Duodenal mucosa (tissue), 2 donors: ENCODE data around the gene KCNA2.

Source experiments
- H3K27ac ChIP-seq: one replicate; pipeline ENCODE4 v1.7.0; 2013; ENCODE audit warnings: low read depth, low read length
- H3K27me3 ChIP-seq, 2 donors: one replicate each; pipeline ENCODE4 v1.7.0; 2013; ENCODE audit warnings: low read length in 2 of 2, control low read depth in 1 of 2; ENCODE audit not compliant: insufficient read depth in 2 of 2, control insufficient read depth in 1 of 2
- H3K36me3 ChIP-seq, 2 donors: one replicate each; pipeline ENCODE4 v1.7.0; 2013; ENCODE audit warnings: low read length in 2 of 2, control low read depth in 1 of 2; ENCODE audit not compliant: insufficient read depth in 2 of 2, control insufficient read depth in 1 of 2
- H3K4me1 ChIP-seq, 2 donors: one replicate each; pipeline ENCODE4 v1.7.0; 2013; ENCODE audit warnings: low read length in 2 of 2, control low read depth in 1 of 2; ENCODE audit not compliant: insufficient read depth in 2 of 2, control insufficient read depth in 1 of 2
- H3K4me3 ChIP-seq, 2 donors: one replicate each; pipeline ENCODE4 v1.7.0; 2013; ENCODE audit warnings: low read length in 2 of 2, low read depth in 1 of 2
- H3K9ac ChIP-seq, 2 donors: one replicate each; pipeline ENCODE4 v1.7.0; 2013; ENCODE audit warnings: low read length in 2 of 2, low read depth in 1 of 2
- H3K9me3 ChIP-seq, 2 donors: one replicate each; pipeline ENCODE4 v1.7.0; 2013; ENCODE audit warnings: low read length in 2 of 2, control low read depth in 1 of 2; ENCODE audit not compliant: control insufficient read depth in 1 of 2

KCNA2 gene

DNA sequence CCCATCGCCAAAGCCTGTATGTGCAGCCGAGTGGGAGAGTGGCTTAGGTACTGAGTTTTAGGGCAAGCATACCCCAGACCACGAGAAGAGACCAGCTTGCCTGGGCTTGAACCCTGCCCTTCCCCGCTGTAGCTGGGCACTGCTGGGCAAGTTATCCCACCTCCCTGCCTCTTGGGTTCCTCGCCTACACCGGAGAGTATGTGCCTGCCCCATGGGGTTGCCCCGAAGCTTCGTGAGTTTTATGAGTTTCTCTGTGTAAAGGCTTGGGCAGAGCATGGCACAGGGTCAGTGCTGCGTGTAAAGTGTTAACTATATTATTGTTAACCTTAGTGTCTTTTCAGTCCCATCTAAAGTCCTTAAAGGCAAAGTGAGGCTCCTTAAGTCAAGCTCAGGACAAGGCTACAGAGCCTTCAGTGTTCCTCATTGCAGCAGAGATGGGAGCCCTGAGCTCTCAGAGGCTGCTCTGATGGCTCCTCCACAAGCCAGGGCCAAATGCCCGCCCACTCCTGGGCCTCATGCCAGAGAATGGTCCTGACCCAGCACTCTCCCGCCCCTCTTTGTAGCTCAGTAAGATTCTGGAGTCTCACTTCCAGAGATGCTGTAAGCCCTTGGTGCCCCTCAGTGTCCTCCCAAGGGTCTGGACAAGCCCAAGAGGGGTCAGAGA lies 50.2 kb downstream of the KCNA2 start:
- H3K27ac ChIP-seq: no peak overlapping the region
- H3K27me3 ChIP-seq: peaks cover 24 to 31% of the 10 kb centered on the region in 2 donors
- peaks cover 0 to 4% of the 10 kb centered on the region in 2 donors for H3K4me1 ChIP-seq
- H3K36me3 ChIP-seq: no peaks in the 10 kb centered on the region
- H3K4me3 ChIP-seq: peak overlapping the region; percentile 36 to 53
- no peaks in the 10 kb centered on the region for H3K9me3 ChIP-seq
- H3K9ac ChIP-seq: no peak overlapping the region

DNA sequence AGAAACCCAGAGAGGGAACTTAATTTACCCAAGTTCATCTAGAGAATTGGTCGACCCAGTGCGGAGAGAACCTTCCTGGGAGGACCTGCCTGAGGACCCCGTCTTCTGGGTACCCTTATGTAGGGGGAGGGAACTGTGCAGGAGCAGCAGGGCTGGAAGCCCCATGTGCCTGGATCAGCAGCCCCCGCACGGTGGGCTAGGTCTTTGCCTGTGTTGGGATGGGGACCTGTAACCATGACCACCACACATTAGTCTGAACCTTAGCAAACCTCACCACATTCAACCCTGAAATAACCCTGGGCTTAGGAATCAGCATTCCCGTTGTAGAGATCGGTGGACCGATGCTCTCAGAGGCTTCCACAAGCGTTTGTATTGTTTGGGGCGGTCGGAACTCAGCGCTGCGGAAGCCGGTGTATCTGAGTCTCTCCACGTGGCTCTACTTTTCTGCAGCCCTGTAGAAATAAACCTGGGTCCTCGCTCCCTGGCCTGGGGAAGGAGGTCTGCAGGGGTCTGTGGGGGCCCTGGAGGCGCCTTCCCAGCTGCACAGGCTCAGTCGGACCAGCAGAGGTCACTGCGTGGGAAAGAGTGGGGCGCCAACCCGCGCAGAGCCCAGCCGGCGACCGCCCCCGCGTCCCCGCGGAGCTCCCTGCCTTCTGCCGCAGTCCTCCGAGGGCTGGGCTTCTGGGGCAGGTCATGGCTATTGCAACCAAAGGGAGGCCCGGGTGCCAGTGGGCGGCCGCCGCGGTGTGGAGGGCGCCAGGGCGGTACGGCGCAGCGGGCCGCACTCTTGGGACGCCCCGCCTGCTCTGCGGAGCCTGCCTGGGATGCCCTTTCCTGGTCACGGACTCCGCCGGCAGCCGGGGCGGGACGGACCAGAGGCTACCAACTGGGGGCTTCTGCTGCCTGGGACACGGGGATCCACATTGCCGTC lies 51.0 kb downstream of the KCNA2 start:
- Histone ChIP-seq H3K4me3 (peak overlapping the region; percentile 36 to 53), H3K27me3 (peaks cover 24 to 37% of the 10 kb centered on the region in 2 donors), H3K27ac (no peak overlapping the region), H3K9me3 (no peaks in the 10 kb centered on the region), H3K4me1 (peaks cover 0 to 4% of the 10 kb centered on the region in 2 donors), H3K36me3 (no peaks in the 10 kb centered on the region), H3K9ac (no peak overlapping the region)

DNA sequence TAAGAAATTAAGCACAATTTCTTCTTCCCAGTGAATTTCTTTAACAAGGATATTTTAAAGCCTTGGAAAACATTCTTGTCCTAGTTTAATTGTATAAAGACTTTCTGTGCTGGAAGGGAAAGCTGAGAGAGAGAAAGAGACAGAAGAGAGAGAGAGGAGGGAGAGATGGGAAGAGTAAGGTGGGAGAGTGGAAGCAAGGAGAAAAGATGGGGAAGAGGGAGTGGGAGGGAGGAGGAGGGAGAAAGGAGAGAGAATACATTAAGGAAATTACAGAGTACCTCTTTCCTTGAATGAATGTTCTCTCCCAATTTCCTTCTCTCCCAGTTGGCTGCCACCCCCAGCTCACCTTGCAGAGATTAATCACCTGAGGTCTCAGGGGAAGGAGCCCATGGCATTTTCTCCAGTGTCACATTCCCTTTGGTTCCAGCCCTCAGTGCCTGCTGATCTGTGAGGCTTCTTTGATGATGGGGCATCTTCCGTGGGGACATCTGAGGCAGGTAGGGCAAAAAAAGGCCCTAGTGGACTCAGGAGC lies 54.8 kb downstream of the KCNA2 start:
- H3K9me3 ChIP-seq: no peaks in the 10 kb centered on the region
- H3K4me3 ChIP-seq: no peak overlapping the region
- H3K9ac ChIP-seq: no peak overlapping the region
- H3K27ac ChIP-seq: no peak overlapping the region
- peaks cover 16 to 27% of the 10 kb centered on the region in 2 donors for H3K27me3 ChIP-seq
- peaks cover 0 to 4% of the 10 kb centered on the region in 2 donors for H3K4me1 ChIP-seq
- no peaks in the 10 kb centered on the region for H3K36me3 ChIP-seq

DNA sequence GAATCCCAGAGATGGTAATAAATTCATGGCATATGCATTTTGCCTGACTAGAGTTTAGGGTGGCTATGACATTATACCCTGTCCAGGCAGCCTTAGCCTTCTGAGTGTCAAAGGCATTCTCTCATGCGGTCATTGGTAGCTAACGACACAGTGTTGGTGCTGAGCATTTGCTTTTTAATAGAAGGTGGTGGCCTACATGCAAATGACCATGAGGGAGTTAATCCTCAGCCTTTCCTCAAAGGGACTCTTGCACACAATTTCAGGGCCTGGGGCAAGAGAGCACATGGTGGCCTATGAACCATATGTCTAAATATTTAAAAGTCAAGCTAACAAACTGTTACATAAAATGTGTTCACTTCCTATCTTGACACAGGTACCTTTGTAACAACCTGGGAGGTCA lies 56.3 kb downstream of the KCNA2 start:
- Histone ChIP-seq H3K36me3 (no peaks in the 10 kb centered on the region), H3K27me3 (peaks cover 4 to 15% of the 10 kb centered on the region in 2 donors), H3K9me3 (no peaks in the 10 kb centered on the region), H3K27ac (no peak overlapping the region), H3K9ac (no peak overlapping the region), H3K4me3 (no peak overlapping the region), H3K4me1 (no peaks in the 10 kb centered on the region)

DNA sequence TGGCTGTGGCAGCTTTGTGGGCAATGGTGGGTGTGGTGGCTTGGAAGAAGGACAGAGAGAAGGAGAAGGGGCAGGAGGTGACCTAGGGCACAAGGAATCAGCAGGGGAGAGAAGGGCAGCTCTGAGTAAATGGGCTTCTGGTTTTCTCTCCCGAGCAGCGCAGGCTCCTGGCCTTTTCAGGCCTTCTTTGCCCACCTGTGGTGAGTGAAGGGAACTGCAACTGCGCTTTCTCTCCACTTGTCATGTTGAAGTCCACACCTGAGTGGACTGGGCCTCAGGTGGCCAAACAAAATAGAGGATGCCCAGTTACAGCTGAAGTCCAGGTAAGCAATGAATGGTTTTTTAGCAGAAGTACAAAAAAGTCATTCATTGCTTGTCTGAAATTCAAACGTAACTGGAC lies 57.8 kb downstream of the KCNA2 start:
- H3K27ac ChIP-seq: no peak overlapping the region
- no peak overlapping the region for H3K9ac ChIP-seq
- no peaks in the 10 kb centered on the region for H3K4me1 ChIP-seq
- H3K36me3 ChIP-seq: no peaks in the 10 kb centered on the region
- no peaks in the 10 kb centered on the region for H3K9me3 ChIP-seq
- peaks cover 3 to 14% of the 10 kb centered on the region in 2 donors for H3K27me3 ChIP-seq
- no peak overlapping the region for H3K4me3 ChIP-seq

DNA sequence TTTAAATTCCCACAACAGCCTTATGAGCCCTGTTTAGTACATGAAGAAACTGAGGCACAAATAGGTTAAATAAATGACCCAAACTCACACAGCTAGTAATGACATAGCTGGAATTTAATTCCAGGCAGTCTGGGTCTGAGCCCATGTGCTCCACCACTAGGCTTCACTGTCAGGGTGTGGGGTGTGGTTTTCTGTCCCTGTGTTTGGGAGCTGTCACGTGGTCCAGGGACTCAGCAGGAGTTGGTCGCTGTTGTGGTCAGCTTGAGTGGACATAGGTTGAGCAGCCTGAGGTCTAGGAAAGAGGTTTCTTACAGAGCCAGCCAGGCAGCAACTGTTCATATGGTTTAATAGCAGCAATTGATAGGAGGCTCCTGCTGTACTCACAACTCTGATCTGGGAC lies 59.1 kb downstream of the KCNA2 start:
- Histone ChIP-seq H3K9me3 (no peaks in the 10 kb centered on the region), H3K9ac (no peak overlapping the region), H3K4me1 (no peaks in the 10 kb centered on the region), H3K27me3 (peaks cover 0 to 6% of the 10 kb centered on the region in 2 donors), H3K36me3 (no peaks in the 10 kb centered on the region), H3K4me3 (no peak overlapping the region), H3K27ac (no peak overlapping the region)

DNA sequence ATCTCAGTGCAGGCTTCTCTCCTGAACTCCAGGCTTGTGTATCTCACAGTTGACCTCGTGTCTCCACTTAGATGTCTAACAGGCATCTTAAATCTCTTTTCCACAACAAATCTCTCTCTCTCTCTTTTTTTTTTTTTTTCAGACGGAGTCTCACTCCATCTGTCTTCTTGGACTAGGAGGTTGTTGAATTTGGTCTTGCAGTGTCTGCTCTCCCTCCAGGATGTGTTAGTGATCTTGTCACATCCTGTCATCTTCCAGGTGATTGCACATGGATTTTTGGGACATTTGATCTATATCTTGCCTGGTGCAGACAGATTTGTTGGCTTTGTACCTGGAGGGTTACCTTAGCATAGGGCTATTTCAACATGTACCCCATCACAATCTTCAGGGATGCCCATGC lies 60.7 kb downstream of the KCNA2 start:
- H3K27ac ChIP-seq: no peak overlapping the region
- no peaks in the 10 kb centered on the region for H3K4me1 ChIP-seq
- no peak overlapping the region for H3K4me3 ChIP-seq
- H3K9me3 ChIP-seq: no peaks in the 10 kb centered on the region
- no peak overlapping the region for H3K9ac ChIP-seq
- H3K27me3 ChIP-seq: peaks cover 0 to 1% of the 10 kb centered on the region in 2 donors
- no peaks in the 10 kb centered on the region for H3K36me3 ChIP-seq

DNA sequence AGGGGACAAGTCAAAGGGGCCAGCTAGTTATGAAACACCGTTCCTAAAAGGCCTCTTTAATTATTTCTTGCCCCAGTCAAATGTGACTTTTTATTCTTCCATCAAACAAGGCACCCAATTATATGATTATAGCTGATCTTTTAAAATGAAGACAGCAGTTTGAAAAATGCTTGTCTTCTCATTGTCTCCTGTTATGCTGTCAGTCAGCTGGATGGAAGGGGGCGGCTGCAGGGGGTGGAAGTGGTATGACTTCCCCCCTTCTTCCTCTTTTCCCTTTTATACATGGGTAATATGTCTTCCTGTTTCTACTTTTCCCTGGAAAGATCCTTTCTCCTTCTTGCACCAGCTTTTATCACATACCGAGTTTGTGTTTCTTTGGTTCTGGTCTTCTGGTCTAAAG lies 61.4 kb downstream of the KCNA2 start:
- Histone ChIP-seq H3K9ac (no peak overlapping the region), H3K4me3 (no peak overlapping the region), H3K9me3 (no peaks in the 10 kb centered on the region), H3K36me3 (no peaks in the 10 kb centered on the region), H3K27me3 (no peaks in the 10 kb centered on the region), H3K27ac (no peak overlapping the region), H3K4me1 (no peaks in the 10 kb centered on the region)
